ENCODE results near the gene JPH4. TPM values are rescaled to one million over a fixed set of nuclear protein-coding genes. Genes with fewer than 3 reads are reported as not detected.

Gene JPH4
- total RNA-seq, 6 experiments from 2014 or later: not detected

DNA sequence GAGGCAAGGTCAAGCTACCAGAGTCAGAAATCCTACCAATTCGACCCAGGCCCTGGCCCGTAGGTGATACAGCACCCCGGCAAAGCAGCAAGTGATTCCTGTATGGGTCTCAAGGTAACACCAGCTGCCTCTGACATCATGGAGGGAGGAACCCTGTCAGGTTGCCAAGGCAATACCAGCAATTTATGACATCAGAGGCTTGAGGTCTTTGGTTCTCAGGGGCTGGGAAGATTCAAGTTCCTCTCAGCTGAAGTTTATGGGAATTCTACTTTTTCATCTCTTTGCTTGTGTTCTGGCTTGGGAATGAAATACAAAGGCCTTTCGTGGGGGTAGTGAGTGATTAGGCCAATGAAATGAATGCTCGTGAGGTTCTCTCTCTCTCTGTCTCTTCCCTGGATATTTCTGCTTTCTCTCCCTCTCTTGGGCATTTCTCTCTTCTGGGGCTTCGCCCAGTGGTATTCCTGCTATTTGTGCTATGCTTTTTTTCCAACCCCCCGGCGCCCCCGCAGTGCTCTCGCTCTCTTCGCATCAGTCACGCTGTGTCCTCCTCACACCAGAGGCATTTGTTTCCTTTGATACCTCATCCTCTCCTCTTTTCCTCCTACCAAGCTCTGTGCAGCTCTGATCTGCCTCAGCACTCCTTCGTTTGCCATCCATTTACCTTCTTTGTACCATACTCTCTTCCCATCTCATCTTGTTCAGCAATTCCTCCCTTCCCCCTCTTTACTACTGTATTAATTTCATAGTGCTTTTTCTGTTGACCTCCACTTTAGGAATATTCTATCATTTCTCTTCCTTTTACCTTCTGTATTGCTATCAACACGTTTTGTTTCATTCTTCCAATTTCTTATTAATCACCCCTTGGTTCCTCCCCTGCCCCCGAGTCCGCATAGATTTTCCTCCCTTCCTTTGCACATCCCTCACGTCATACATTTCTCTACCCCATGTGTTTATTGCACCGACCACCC is 30.0 kb downstream of the JPH4 start:
- H3K27ac Mint-ChIP-seq: no peak overlapping the region
- peaks cover 12% of the 10 kb centered on the region for H3K4me1 Mint-ChIP-seq (ENCODE audit: low read depth)
- peaks cover 6% of the 10 kb centered on the region for H3K27me3 Mint-ChIP-seq (ENCODE audit: insufficient read depth)
- H3K9me3 Mint-ChIP-seq: no peaks in the 10 kb centered on the region
- TF ChIP-seq, protein P1, sequence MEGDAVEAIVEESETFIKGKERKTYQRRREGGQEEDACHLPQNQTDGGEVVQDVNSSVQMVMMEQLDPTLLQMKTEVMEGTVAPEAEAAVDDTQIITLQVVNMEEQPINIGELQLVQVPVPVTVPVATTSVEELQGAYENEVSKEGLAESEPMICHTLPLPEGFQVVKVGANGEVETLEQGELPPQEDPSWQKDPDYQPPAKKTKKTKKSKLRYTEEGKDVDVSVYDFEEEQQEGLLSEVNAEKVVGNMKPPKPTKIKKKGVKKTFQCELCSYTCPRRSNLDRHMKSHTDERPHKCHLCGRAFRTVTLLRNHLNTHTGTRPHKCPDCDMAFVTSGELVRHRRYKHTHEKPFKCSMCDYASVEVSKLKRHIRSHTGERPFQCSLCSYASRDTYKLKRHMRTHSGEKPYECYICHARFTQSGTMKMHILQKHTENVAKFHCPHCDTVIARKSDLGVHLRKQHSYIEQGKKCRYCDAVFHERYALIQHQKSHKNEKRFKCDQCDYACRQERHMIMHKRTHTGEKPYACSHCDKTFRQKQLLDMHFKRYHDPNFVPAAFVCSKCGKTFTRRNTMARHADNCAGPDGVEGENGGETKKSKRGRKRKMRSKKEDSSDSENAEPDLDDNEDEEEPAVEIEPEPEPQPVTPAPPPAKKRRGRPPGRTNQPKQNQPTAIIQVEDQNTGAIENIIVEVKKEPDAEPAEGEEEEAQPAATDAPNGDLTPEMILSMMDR (IDR thresholded peaks at IDR 0.05): no peak
- DNase-seq: peak; percentile 45
- H3K4me3 Mint-ChIP-seq: no peak overlapping the region
- H3K36me3 Mint-ChIP-seq (ENCODE audit: low read depth): no peaks in the 10 kb centered on the region

DNA sequence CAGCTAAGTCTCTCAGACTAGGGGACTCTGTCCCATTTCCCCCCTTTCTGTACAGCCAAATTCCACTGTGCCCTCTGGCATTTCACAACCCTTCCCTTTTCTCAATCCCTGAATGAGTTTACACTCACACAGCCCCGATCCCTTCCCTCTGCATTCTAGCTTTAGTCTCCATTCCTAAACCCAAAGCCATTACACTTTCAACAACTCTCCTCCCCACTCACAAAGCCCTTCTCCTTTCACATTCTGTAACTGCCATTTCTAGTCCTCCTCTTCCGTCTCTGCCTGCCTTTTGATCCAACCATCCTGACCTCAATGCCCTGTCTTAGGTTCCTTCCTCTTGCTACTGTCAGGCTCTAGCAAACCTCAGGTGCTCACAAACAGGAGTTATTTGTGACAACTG is 30.7 kb downstream of the JPH4 start:
- DNase-seq: no peak
- no peaks in the 10 kb centered on the region for H3K36me3 Mint-ChIP-seq (ENCODE audit: low read depth)
- peaks cover 6% of the 10 kb centered on the region for H3K27me3 Mint-ChIP-seq (ENCODE audit: insufficient read depth)
- no peak overlapping the region for H3K27ac Mint-ChIP-seq
- H3K4me1 Mint-ChIP-seq (ENCODE audit: low read depth): peaks cover 12% of the 10 kb centered on the region
- H3K4me3 Mint-ChIP-seq: no peak overlapping the region
- H3K9me3 Mint-ChIP-seq: no peaks in the 10 kb centered on the region
- TF ChIP-seq, protein P1 (IDR thresholded peaks at IDR 0.05): no peak

DNA sequence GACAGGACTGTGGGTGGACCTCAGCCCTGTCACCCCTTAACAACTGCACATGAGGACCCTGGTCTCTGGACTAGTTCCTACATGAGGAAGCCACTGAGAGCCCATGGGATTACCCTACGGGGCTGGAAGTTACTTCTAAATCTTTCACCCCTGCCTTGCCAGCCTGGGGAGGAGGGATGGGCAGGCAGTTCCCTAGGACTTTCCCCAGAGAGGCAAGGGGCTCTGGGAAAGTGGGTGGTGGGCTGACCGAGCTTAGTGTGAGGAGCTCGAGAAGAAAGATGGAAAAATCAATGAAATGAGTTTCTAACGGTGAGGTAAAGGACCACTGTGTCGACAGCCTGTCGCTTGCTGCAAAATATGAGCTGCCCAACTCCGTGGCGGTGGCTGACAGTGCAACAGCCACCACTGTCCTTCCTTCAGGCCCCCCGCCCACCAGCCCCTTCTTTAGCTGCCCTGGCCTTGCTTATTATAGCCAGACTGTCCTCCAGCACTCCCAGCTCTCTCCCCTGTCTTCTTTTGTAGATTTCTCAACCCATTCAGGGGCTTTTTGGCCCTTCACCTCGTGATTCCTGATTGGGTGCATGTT is 32.0 kb downstream of the JPH4 start:
- H3K4me1 Mint-ChIP-seq (ENCODE audit: low read depth): peaks cover 12% of the 10 kb centered on the region
- no peak overlapping the region for H3K27ac Mint-ChIP-seq
- H3K4me3 Mint-ChIP-seq: no peak overlapping the region
- H3K36me3 Mint-ChIP-seq (ENCODE audit: low read depth): no peaks in the 10 kb centered on the region
- no peaks in the 10 kb centered on the region for H3K9me3 Mint-ChIP-seq
- peaks cover 6% of the 10 kb centered on the region for H3K27me3 Mint-ChIP-seq (ENCODE audit: insufficient read depth)
- TF ChIP-seq, protein P1 (IDR thresholded peaks at IDR 0.05): no peak
- no peak for DNase-seq

DNA sequence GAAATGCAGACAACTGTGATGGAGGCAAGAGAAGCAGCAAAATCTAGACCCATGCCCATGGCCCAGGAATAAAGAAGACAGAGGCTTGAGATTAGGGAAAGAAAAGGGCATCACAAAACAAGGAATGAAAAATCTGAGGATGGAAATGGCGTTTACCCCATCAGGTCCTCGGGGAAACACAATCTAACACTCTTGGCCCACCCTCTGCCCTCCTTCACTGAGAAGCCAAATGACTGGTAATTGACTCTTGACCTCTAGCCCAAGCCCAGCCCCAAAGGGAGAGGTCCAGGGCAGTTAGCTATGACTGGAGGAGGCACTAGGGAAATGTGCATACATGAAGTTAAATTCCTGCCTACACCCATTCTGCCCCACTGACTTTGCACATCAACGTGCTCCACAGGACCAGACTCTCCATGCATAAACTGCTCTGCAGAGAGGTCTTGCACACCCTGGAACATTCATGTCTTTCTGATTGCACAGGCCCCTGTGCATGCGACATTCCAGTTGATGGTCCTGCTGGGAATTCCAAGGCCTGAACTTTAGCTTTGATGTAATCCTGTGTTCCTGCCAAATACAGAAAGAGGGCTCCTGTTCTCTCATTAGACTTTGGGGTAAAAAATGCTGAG is 32.7 kb downstream of the JPH4 start:
- H3K9me3 Mint-ChIP-seq: no peaks in the 10 kb centered on the region
- H3K27me3 Mint-ChIP-seq (ENCODE audit: insufficient read depth): peaks cover 6% of the 10 kb centered on the region
- no peak overlapping the region for H3K27ac Mint-ChIP-seq
- H3K4me1 Mint-ChIP-seq (ENCODE audit: low read depth): peaks cover 12% of the 10 kb centered on the region
- no peaks in the 10 kb centered on the region for H3K36me3 Mint-ChIP-seq (ENCODE audit: low read depth)
- TF ChIP-seq, protein P1 (IDR thresholded peaks at IDR 0.05): no peak
- H3K4me3 Mint-ChIP-seq: no peak overlapping the region
- DNase-seq: no peak

DNA sequence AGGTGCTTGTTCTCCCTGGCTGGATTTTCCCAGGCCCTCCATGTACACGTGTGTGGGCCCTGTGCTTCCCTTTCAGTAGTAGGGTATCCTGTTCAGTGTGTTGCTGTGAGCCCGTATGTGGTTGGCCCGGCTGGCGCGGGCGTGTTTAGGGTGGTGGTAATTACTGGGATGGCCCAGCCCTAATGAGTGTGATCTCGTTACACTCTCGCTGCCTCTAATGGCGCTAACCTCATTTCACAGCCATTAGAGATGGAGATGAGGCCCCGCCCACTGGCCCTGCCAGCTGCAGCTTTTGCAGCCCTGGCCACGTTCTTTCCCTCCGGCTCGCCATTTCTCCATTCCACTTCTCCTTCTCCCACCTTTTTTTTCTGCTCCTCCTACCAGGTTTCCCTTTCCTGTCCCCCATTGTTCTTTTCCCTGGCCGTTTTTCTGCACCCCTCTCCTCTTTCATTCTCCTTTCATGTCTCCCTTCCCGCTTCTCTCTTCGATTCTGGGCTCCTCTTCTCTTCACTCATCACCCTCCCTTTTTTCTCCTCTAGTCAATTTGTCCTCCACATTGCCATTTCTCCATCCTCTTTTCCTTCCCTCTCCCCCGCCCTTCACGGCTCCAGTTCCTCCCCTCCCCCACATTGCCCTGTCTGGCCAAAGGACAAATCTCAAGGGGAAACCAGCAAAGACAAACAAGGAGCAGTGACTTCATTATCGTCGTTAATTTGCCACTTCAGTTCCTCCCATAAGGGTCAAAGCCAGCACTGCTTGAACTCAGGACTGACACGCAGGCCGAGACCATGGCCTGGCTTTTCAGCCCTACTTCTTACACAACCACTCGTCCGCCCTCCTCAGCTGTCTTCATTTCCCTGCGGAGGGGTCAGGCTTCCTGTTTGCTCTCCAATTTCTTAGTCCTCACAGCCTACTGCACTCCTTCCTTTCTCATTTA is 33.8 kb downstream of the JPH4 start:
- no peak for DNase-seq
- no peak overlapping the region; the same call in 1 of the 2 replicates for H3K27ac Mint-ChIP-seq

More for the DNA sequence above, 33.8 kb downstream of the JPH4 start:
- Mint-ChIP-seq H3K27me3 (ENCODE audit: insufficient read depth) (peaks cover 7% of the 10 kb centered on the region), H3K4me3 (peak overlapping the region; percentile 8; the same call in 1 of the 2 replicates), H3K36me3 (ENCODE audit: low read depth) (no peaks in the 10 kb centered on the region), H3K9me3 (no peaks in the 10 kb centered on the region), H3K4me1 (ENCODE audit: low read depth) (peaks cover 12% of the 10 kb centered on the region)
- TF ChIP-seq, protein P1 (IDR thresholded peaks at IDR 0.05): no peak

Data from HFFc6 (cell line).